ENCODE data around the gene CHCHD6. TPM values are rescaled to one million over a fixed set of nuclear protein-coding genes. Genes with fewer than 3 reads are reported as not detected.

Gene CHCHD6
- total RNA-seq, 1 experiment from 2014 or later: 29.6 TPM

GRCh38 chr3:126848991-126849390 is 145.0 kb downstream of the CHCHD6 start:
- DNase-seq (ENCODE audit: unreplicated experiment): no peak
- Mint-ChIP-seq H3K4me3 (ENCODE audit: unreplicated experiment) (no peak overlapping the region), H3K36me3 (ENCODE audit: insufficient read depth, unreplicated experiment) (peaks cover 6% of the 10 kb centered on the region), H3K27me3 (ENCODE audit: insufficient read depth, unreplicated experiment) (no peaks in the 10 kb centered on the region), H3K9me3 (ENCODE audit: unreplicated experiment) (no peaks in the 10 kb centered on the region), H3K4me1 (ENCODE audit: insufficient read depth, unreplicated experiment) (no peaks in the 10 kb centered on the region), H3K27ac (ENCODE audit: low read depth, unreplicated experiment) (no peak overlapping the region)
- TF ChIP-seq, protein P1, sequence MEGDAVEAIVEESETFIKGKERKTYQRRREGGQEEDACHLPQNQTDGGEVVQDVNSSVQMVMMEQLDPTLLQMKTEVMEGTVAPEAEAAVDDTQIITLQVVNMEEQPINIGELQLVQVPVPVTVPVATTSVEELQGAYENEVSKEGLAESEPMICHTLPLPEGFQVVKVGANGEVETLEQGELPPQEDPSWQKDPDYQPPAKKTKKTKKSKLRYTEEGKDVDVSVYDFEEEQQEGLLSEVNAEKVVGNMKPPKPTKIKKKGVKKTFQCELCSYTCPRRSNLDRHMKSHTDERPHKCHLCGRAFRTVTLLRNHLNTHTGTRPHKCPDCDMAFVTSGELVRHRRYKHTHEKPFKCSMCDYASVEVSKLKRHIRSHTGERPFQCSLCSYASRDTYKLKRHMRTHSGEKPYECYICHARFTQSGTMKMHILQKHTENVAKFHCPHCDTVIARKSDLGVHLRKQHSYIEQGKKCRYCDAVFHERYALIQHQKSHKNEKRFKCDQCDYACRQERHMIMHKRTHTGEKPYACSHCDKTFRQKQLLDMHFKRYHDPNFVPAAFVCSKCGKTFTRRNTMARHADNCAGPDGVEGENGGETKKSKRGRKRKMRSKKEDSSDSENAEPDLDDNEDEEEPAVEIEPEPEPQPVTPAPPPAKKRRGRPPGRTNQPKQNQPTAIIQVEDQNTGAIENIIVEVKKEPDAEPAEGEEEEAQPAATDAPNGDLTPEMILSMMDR (IDR thresholded peaks at IDR 0.05; ENCODE audit: unreplicated experiment): no peak
- BruUV-seq (replicated peaks): no TSS peak
- intact Hi-C loops (cut with micrococcal nuclease): no loop called here
- ChIA-PET CTCF (interaction anchor here (0.6 to 0.9 kb wide), 3 partner anchors 110 to 179 kb away, joined by 3 read pairs; no protein-coding TSS in a partner anchor), POLR2A (interaction anchor here (1.0 kb wide), 1 partner anchor 24 kb away, joined by 3 read pairs; no protein-coding TSS in a partner anchor)

GRCh38 chr3:126849768-126850167 is 145.7 kb downstream of the CHCHD6 start:
- Mint-ChIP-seq H3K27me3 (ENCODE audit: insufficient read depth, unreplicated experiment) (no peaks in the 10 kb centered on the region), H3K4me1 (ENCODE audit: insufficient read depth, unreplicated experiment) (no peaks in the 10 kb centered on the region), H3K9me3 (ENCODE audit: unreplicated experiment) (no peaks in the 10 kb centered on the region), H3K4me3 (ENCODE audit: unreplicated experiment) (no peak overlapping the region), H3K27ac (ENCODE audit: low read depth, unreplicated experiment) (no peak overlapping the region), H3K36me3 (ENCODE audit: insufficient read depth, unreplicated experiment) (peaks cover 6% of the 10 kb centered on the region)
- no peak for DNase-seq (ENCODE audit: unreplicated experiment)
- CTCF ChIA-PET: interaction anchor here (0.8 to 0.9 kb wide), 2 partner anchors 179 to 180 kb away, joined by 3 read pairs; no protein-coding TSS in a partner anchor
- POLR2A ChIA-PET: no interaction called here
- intact Hi-C loops (cut with micrococcal nuclease): no loop called here
- no TSS peak for BruUV-seq (replicated peaks)
- TF ChIP-seq, protein P1 (IDR thresholded peaks at IDR 0.05; ENCODE audit: unreplicated experiment): no peak

DNA sequence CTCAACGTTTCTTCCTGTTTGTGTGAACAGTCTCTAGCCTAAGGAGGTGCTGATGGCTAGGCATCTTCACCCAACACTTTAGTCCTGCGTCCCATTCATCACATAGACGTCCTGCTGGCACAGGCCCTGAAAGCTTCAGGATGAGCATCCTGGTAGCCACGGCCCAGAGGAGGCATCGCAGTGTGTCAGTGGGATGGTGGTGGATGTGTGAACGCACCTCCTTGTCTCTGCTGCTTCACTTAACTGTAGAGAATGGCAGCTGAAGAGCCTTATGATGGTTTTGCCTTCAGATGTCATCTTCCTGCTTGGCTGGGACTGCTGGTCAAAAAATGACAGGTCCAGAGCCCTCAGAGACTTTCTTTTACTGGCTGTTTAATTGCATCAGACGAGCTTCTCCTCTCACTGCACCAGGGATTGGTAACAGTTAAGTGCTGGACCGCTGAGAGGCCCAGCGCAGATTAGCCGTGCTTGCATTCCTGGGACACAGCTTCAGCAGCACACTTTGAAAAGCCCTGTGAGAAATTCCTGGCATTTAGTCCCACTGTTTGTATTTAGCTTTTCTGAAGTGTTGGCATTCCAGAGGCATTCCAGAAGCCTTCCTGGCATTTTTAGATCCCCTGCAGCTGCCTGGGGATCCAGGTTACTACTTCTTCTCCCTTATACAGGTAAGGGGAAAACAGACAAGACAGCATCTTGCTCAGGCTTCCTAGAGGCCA is 146.5 kb downstream of the CHCHD6 start:
- no peak overlapping the region for H3K4me3 Mint-ChIP-seq (ENCODE audit: unreplicated experiment)
- no peak for DNase-seq (ENCODE audit: unreplicated experiment)
- POLR2A ChIA-PET: no interaction called here
- BruUV-seq (replicated peaks): no TSS peak
- intact Hi-C loops (cut with micrococcal nuclease): no loop called here
- no peaks in the 10 kb centered on the region for H3K9me3 Mint-ChIP-seq (ENCODE audit: unreplicated experiment)
- CTCF ChIA-PET: interaction anchor here (0.6 to 1.7 kb wide), 6 partner anchors 34 to 328 kb away, joined by 3 to 4 read pairs (median 4); partner anchors contain the start of gene PLXNA1
- H3K4me1 Mint-ChIP-seq (ENCODE audit: insufficient read depth, unreplicated experiment): no peaks in the 10 kb centered on the region
- H3K27ac Mint-ChIP-seq (ENCODE audit: low read depth, unreplicated experiment): no peak overlapping the region
- TF ChIP-seq, protein P1 (IDR thresholded peaks at IDR 0.05; ENCODE audit: unreplicated experiment): no peak
- H3K27me3 Mint-ChIP-seq (ENCODE audit: insufficient read depth, unreplicated experiment): no peaks in the 10 kb centered on the region
- peaks cover 6% of the 10 kb centered on the region for H3K36me3 Mint-ChIP-seq (ENCODE audit: insufficient read depth, unreplicated experiment)

DNA sequence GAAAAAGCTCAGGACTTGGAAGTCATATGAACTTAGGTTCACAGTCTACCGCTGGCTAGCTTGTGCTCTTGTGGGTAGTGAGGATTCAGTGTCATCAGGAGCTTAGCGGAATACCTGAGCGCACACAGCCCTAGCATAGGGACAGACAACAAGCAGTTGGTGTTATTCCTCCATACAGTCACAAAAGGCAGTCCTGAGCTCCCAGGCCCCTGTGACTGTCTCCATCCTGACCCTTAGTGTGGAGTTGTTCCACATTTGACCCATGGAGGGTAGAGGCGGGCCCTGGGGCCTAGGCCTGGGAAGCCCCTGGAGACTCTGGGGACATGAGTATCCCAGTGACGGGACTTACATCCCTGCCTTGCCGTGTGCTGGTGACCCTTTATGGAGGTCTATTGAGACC is 147.3 kb downstream of the CHCHD6 start:
- intact Hi-C loops (cut with micrococcal nuclease): no loop called here
- no TSS peak for BruUV-seq (replicated peaks)
- POLR2A ChIA-PET: no interaction called here
- DNase-seq (ENCODE audit: unreplicated experiment): no peak
- no peaks in the 10 kb centered on the region for H3K9me3 Mint-ChIP-seq (ENCODE audit: unreplicated experiment)
- H3K4me3 Mint-ChIP-seq (ENCODE audit: unreplicated experiment): no peak overlapping the region
- CTCF ChIA-PET: interaction anchor here (0.6 to 1.7 kb wide), 5 partner anchors 35 to 329 kb away, joined by 3 to 4 read pairs (median 4); partner anchors contain the start of gene PLXNA1
- peaks cover 6% of the 10 kb centered on the region for H3K36me3 Mint-ChIP-seq (ENCODE audit: insufficient read depth, unreplicated experiment)
- no peaks in the 10 kb centered on the region for H3K27me3 Mint-ChIP-seq (ENCODE audit: insufficient read depth, unreplicated experiment)
- no peaks in the 10 kb centered on the region for H3K4me1 Mint-ChIP-seq (ENCODE audit: insufficient read depth, unreplicated experiment)
- H3K27ac Mint-ChIP-seq (ENCODE audit: low read depth, unreplicated experiment): no peak overlapping the region
- TF ChIP-seq, protein P1 (IDR thresholded peaks at IDR 0.05; ENCODE audit: unreplicated experiment): no peak
